NCI-H1105 treated with DMSO at 0.1 percent for 48 hours (cell line): ENCODE results near the gene MLX.
"Not testable (repeated sequence)": the region's sequence is repeated elsewhere in the genome, so short reads cannot be mapped to it uniquely, and the experiment has no call there.

ENCODE experiments used
- DNase-seq: peaks from one replicate; lab custom pipeline; 2025; lab: John Stamatoyannopoulos, UW

Gene MLX

GRCh38 chr17:42555122-42555622, 11.7 kb upstream of the MLX start:
- no peak for DNase-seq

DNA sequence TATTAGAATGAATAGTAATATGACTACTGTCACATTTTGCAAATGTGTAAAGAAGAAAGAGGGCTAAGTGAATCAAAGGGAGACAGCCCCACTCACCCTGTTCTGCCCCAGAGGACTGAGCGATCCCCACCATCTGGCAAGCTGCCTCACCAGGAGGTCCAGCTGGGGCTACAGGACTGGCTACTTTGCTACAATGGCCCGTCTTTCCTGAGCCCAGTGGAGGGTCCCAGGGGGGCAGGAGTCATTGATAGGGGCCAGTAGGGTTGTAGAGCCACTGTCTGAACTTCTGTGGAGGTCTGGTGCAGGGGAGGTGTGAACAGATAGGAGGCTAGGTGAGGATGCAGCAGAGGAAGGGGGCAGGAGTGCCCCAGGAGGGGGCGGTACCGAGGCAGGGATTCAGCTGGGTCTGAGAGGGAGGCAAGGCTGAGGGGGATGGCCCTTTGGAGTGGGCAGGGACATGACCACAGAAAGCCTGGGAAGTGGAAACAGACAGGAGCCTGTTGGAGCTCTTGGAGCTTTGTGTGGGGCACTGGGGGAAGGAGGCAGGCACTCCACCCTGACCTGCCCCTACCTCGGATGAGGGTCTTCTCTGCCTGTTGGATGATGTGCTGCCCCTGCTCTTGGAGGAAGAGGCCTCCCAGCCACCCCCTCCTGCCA, 10.8 kb upstream of the MLX start:
- DNase-seq = not testable (repeated sequence)

GRCh38 chr17:42559075-42559474, 7.8 kb upstream of the MLX start:
- peak; percentile 6 for DNase-seq

DNA sequence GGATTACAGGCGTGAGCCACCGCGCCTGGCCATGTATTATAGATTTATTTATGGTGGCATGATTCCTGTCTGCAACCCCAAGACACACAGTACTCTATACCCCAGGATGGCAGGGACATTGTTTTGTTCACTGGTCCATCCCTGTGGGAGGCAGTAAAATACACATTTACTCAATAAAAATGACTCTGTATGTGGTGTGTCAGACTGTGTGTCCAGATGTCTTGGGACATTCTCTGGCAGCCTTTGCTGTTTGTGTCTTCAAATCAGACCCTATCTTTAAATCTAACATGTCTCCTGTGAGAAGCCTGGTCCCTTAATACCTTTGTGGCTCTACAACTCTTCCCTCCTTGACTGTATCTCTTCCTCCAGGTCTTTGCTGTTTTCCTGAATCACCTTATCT, 6.7 kb upstream of the MLX start:
- no peak for DNase-seq

DNA sequence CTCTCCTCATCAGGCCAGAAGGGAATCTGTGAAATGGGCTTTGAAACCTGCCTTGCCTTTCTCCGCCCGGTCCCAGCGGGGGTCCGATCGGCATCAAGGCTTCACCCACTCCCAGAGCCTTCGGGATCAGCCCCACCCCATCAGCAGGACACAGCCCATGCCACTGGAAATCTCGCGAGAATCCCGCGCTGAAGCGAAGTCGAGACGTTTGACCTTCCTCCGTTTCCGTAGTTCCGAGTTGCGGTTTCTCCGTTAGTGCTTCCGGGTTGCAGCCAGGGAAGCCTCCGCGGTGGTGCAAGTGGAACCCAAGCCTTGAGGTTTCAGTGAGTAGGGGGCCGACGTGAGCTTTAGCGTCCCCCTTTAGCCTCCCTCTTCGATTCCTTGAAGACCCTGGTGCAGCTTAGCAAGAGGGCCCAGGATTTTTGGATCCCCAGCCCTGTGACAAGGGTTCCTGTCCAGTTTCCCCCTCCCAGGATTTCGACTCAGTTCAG, 5.0 kb upstream of the MLX start, which contains the start of gene COASY:
Gene COASY (plus strand): TSS at position 252 of the 491 bp plus-strand sequence. CDS start 475 bp downstream, outside the sequence.
- DNase-seq = peak; percentile 89

- no peak for DNase-seq
These were observed 4.3 kb upstream of the MLX start for GRCh38 chr17:42562388-42563142.

DNA sequence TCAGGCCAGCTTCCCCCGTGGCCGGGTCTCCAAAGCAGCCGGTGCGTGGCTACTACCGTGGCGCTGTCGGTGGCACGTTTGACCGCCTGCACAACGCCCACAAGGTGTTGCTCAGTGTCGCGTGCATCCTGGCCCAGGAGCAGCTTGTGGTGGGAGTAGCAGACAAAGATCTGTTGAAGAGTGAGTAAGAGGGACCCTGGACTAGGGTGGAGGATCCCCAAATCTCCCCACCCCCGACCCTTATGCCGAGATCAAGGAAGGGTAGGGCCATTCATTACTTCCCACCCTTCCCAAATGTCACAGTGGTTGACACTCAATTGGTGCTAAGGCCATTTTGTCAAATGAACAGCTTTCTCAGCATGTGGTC, 3.8 kb upstream of the MLX start:
- DNase-seq = no peak

- peak; percentile 13 for DNase-seq
These were observed 3.4 kb upstream of the MLX start for GRCh38 chr17:42563543-42563942.

- no peak for DNase-seq
These were observed 3.0 kb upstream of the MLX start for GRCh38 chr17:42563950-42564349.

- no peak for DNase-seq
These were observed 1.9 kb upstream of the MLX start for GRCh38 chr17:42564815-42565522.

GRCh38 chr17:42565523-42566214, 1.2 kb upstream of the MLX start:
- DNase-seq = no peak

DNA sequence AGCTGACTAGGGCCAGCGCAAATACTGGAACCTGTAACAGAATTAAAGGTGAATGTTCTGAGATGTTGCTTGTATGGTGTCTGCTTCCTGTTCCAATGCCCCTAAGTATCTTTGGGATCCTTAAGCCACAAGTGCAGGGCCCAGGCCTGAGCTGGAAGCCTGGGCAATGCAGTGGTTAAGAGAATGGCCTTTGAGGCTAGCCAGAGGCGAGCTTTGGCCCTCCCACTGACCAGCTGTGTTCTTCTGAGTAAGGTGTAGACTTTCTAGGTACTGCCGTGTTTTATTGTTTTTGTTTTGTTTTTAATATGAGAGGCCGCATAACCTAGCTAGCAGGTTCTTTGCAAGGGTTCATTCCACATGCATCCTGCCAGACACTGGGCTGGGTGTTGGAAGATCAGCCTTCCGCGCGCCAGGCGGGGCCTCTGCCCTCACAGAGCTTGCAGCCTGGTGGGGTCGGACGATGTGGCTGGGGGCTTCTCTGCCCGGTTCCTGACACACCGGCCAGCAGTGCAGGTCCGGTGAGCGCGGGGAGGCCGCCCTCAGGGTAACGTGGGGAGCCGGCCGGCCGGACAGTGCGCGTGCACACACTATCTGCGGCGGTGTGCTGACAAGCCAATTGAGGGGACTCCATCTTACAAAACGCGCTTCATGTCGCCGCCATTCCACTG, 551 bp upstream of the MLX start:
- no peak for DNase-seq

DNA sequence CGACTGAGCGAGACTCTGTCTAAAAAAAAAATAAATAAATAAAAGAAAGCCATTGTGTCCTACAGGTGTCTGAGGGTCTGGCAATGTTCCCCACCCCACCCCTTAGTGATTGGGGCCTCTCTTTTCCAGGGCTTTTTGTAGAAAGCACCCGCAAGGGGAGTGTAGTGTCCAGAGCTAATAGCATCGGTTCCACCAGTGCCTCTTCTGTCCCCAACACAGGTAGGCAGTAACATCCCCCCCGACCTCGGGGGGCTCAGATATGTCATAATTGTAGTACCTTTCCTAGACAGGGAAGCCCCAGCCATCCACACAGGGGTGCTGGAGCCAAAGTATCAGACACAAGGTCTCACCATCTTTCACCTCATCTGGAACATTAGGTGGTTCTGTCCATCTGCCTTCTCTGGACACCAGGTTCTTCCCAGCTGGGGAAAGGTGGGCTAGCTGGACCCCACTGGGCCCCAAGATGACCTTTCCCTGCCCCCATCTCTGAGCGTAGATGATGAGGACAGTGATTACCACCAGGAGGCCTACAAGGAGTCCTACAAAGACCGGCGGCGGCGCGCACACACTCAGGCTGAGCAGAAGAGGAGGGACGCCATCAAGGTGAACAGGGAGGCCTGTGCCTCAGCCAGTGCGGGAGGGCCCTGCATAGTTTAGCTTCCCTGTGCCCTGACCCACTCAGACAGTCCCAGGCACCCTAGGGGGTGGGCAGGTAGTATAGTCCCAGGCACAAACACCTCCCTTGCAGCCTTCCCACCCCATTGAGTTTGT, 1.6 kb downstream of the MLX start:
- DNase-seq = no peak

- no peak for DNase-seq
These were observed 4.7 kb downstream of the MLX start for GRCh38 chr17:42571435-42572225.

DNA sequence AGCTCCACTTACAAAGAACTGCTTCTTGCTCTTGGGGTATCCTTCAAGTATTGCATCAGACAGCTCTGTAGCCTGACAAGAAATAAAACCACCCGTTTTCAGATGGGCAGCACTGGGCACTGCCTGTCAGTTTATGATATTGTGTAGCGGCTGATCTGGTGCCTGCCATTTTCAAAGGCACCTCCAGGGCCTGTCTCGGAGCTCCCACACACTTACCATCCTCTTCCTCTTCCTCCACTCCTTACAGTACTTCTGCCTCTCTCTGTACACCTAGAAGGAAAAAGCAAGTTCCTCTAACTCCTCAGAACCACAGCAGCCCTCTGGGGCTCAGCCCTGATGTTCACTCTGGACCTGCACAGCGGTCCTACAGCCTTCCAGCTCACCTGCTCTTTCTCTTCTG, 6.2 kb downstream of the MLX start:
- no peak for DNase-seq

DNA sequence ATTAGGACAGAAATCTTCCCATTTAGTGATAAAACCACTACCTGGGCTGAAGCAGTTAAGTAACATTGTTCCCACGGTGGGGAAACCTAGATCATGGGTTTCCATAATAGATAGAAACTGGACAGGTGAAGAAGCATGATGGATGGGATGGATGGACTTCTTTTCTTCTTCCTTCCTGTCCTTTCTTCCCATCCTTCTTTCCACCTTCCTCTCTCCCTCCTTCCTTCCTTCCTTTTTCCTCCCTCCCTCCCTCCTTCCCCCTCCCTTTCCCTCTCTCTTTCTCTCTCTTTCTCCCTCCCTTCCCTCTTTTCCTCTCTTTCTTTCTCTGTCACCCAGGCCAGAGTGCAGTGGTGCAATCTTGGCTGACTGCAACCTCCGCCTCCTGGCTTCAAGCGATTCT, 7.6 kb downstream of the MLX start:
- DNase-seq = no peak

DNA sequence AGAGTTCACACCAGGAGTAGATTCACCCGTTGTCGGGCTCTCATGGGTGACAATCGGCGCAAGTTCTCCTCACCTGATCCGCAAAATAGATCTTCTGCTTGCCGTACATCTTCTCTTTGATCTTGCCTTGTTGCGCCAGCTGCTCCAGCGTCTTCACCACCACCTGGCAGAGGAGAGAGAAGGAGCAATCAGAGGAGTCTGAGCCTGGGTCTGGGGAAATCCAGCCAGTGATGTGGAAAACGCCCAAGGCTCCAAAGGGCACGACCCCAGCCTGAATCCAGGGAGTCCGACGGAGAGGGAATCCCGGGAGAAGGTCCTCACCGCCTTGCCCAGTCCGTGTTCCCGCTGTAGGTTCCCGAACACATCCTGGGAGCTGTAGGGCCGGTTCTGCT, 10.2 kb downstream of the MLX start:
- DNase-seq = no peak

GRCh38 chr17:42577532-42578281, 10.8 kb downstream of the MLX start, which contains the start of gene PSMC3IP:
Gene PSMC3IP, minus strand, starts transcription at chr17:42577729. Its CDS starts 43 bp downstream, at chr17:42577686.
- peak; percentile 88 for DNase-seq

DNA sequence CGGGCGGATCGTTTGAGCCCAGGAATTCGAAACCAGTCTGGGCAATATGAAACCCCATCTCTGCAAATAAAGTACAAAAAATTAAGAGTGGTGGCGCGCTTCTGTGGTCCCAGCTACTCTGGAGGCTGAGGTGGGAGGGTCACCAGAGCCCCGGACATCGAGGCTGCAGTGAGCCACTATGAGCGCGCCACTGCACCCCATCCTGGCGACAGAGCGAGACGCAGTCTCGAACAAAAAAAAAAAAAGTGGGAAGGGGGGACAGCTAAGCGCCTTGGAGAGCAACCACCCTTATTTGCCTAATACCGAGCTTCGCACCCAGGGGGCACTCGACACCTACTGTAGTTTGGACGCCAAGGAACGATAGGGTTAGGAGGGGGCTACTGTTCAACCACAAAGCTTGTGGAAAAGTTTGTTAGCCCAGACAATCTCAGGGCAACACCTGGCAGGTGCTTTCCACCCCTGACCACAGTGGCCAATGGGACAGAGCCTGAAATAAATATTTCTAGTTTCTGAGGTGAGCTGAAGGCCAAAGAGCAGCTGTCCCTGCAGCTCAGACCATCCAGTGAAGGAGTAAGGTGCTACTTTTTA, 11.5 kb downstream of the MLX start:
- peak; percentile 74 for DNase-seq
